Stimulated activated CD4-positive, alpha-beta T cell treated with anti-CD3 and anti-CD28 coated beads, Interleukin-1b, Interleukin-23, amount 100 ng/mL, for 24 hours (primary cell): ENCODE results near the gene ARID3C.

ENCODE experiments used
- DNase-seq, 4 experiments: peaks; one replicate each; pipeline ENCODE4 v3.0.0-alpha.2; 2020; ENCODE audit warnings: low read depth in 4 of 4, low spot score in 1 of 4

Gene ARID3C

GRCh38 chr9:34628656-34629490 lies at the start of gene ARID3C:
TSS of gene ARID3C (minus strand) at chr9:34629066. CDS start at chr9:34628014, 1,052 bp downstream.
- no peak for DNase-seq

GRCh38 chr9:34675869-34676268 lies 47.0 kb upstream of the ARID3C start:
- DNase-seq: no peak

GRCh38 chr9:34675048-34675714 lies 46.3 kb upstream of the ARID3C start:
- DNase-seq: peak in 3 of 4 experiments; percentile 37 to 62 (median 43)

GRCh38 chr9:34674440-34674839 lies 45.6 kb upstream of the ARID3C start:
- DNase-seq: no peak

- no peak for DNase-seq
Observed at GRCh38 chr9:34671307-34671706, 42.4 kb upstream of the ARID3C start.

GRCh38 chr9:34669809-34670562 lies 41.1 kb upstream of the ARID3C start:
- DNase-seq: no peak

GRCh38 chr9:34665381-34666250 lies 36.8 kb upstream of the ARID3C start:
- DNase-seq: peak; percentile 59 to 75 (median 62)

- DNase-seq: no peak
Observed at GRCh38 chr9:34665067-34665380, 36.2 kb upstream of the ARID3C start.

GRCh38 chr9:34664281-34665066 lies 35.6 kb upstream of the ARID3C start:
- peak in 2 of 4 experiments; percentile 52 to 59 for DNase-seq

- no peak for DNase-seq
Observed at GRCh38 chr9:34663303-34663605, 34.4 kb upstream of the ARID3C start.

- DNase-seq: no peak
Observed at GRCh38 chr9:34662526-34663302, 33.8 kb upstream of the ARID3C start, which contains the start of gene CCL27. TSS of gene CCL27 (minus strand) at chr9:34662657. CDS start at chr9:34662633, 24 bp downstream.

GRCh38 chr9:34659592-34660253 lies 30.9 kb upstream of the ARID3C start:
- DNase-seq: no peak

GRCh38 chr9:34658461-34658860 lies 29.6 kb upstream of the ARID3C start:
- no peak for DNase-seq

GRCh38 chr9:34656992-34657391 lies 28.1 kb upstream of the ARID3C start:
- DNase-seq: no peak

- no peak for DNase-seq
Observed at GRCh38 chr9:34655394-34655793, 26.5 kb upstream of the ARID3C start.

GRCh38 chr9:34654323-34655051 lies 25.6 kb upstream of the ARID3C start:
- DNase-seq: no peak

- DNase-seq: no peak
Observed at GRCh38 chr9:34653151-34654072, 24.5 kb upstream of the ARID3C start.
